ENCODE results near the gene KCNIP3.
"Not testable (repeated sequence)": the region's sequence is repeated elsewhere in the genome, so short reads cannot be mapped to it uniquely, and the experiment has no call there.

The KCNIP3 gene

GRCh38 chr2:95265182-95265581 lies 32.0 kb upstream of the KCNIP3 start:
- TF ChIP-seq CTCF (IDR thresholded peaks at IDR 0.05; ENCODE audit: low read depth, low read length, missing control alignments), result no peak
- no peak overlapping the region for H3K4me3 ChIP-seq (replicated peaks; ENCODE audit: low read depth, low read length)
- no peak for DNase-seq (ENCODE audit: extremely low read depth, low read depth)

- DNase-seq (ENCODE audit: extremely low read depth, low read depth), result no peak
- TF ChIP-seq CTCF (IDR thresholded peaks at IDR 0.05; ENCODE audit: low read depth, low read length, missing control alignments), result no peak
- no peak overlapping the region for H3K4me3 ChIP-seq (replicated peaks; ENCODE audit: low read depth, low read length)
Measured at GRCh38 chr2:95266781-95267430, 30.2 kb upstream of the KCNIP3 start.

- no peak overlapping the region for H3K4me3 ChIP-seq (replicated peaks; ENCODE audit: low read depth, low read length)
- no peak for DNase-seq (ENCODE audit: extremely low read depth, low read depth)
- TF ChIP-seq CTCF (IDR thresholded peaks at IDR 0.05; ENCODE audit: low read depth, low read length, missing control alignments), result no peak
Measured at GRCh38 chr2:95267458-95268210, 29.5 kb upstream of the KCNIP3 start.

GRCh38 chr2:95268211-95269035 lies 28.7 kb upstream of the KCNIP3 start:
- no peak for TF ChIP-seq CTCF (IDR thresholded peaks at IDR 0.05; ENCODE audit: low read depth, low read length, missing control alignments)
- DNase-seq (ENCODE audit: extremely low read depth, low read depth), result no peak
- no peak overlapping the region for H3K4me3 ChIP-seq (replicated peaks; ENCODE audit: low read depth, low read length)

- TF ChIP-seq CTCF (IDR thresholded peaks at IDR 0.05; ENCODE audit: low read depth, low read length, missing control alignments), result no peak
- H3K4me3 ChIP-seq (replicated peaks; ENCODE audit: low read depth, low read length), result no peak overlapping the region
- no peak for DNase-seq (ENCODE audit: extremely low read depth, low read depth)
Measured at GRCh38 chr2:95269036-95269680, 28.0 kb upstream of the KCNIP3 start.

- DNase-seq (ENCODE audit: extremely low read depth, low read depth); H3K4me3 ChIP-seq (replicated peaks; ENCODE audit: low read depth, low read length): not testable (repeated sequence)
Measured at GRCh38 chr2:95269745-95270144, 27.4 kb upstream of the KCNIP3 start.
